ENCODE data around the gene C19orf25. TPM values are rescaled to one million over a fixed set of nuclear protein-coding genes. Genes with fewer than 3 reads are reported as not detected.
A peak's percentile ranks its signal among the peaks of the same experiment; 100 is the strongest.

C19orf25 gene
- total RNA-seq, 1 donor = 30.0 TPM

DNA sequence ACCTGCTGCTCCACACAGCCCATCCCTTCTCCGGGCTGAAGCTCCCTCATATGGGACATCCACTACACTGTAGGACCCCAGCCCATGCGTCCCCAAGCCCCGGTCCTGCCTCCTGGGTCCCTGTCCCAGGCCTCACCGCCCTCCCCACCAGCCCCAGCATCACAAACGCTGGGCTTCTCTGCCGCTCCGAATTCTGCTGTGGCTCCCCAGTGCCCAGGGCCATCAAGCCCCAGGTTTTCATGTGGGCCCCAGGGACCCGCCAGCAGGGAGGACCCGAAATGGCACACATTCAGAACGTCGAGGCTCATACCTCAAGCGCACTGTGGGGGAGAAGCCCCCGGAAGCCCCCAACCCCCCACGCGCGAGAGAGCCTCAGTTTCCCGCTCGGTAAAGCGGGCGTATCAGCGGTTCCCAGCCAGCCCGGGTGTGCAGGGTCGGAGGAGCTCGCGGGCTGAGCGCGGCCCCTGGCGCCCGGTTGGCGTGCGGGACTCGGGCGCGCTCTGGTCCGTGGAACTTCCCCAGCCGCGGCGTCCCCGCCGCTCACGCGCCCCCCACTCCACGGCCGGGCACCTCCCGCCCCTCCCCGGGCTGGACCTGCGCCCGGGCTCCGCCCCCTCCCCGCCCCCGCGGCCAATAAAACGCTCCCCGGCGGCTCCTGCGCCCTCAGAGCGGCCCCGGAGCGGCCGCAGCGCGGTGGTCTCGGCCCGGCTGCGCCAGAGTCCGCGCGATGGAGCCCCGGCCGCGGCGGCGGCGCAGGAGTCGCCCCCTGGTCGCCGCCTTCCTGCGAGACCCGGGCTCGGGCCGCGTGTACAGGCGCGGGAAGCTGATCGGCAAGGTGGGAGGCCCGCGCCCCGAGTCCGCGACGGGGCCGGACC, 44.6 kb upstream of the C19orf25 start, which contains the start of gene PLK5:
Gene PLK5, plus strand, starts transcription at position 666 of the 875 bp plus-strand sequence. CDS start 2,920 bp downstream, outside the sequence.
- TF ChIP-seq, protein P1, sequence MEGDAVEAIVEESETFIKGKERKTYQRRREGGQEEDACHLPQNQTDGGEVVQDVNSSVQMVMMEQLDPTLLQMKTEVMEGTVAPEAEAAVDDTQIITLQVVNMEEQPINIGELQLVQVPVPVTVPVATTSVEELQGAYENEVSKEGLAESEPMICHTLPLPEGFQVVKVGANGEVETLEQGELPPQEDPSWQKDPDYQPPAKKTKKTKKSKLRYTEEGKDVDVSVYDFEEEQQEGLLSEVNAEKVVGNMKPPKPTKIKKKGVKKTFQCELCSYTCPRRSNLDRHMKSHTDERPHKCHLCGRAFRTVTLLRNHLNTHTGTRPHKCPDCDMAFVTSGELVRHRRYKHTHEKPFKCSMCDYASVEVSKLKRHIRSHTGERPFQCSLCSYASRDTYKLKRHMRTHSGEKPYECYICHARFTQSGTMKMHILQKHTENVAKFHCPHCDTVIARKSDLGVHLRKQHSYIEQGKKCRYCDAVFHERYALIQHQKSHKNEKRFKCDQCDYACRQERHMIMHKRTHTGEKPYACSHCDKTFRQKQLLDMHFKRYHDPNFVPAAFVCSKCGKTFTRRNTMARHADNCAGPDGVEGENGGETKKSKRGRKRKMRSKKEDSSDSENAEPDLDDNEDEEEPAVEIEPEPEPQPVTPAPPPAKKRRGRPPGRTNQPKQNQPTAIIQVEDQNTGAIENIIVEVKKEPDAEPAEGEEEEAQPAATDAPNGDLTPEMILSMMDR (IDR thresholded peaks at IDR 0.05; ENCODE audit: extremely low read depth, low read depth, low read length) = no peak
- H3K4me2 ChIP-seq (ENCODE audit: insufficient read depth, low read length) = no peak within 1 kb of the TSS
- no peaks in the 10 kb centered on the region for H3K9me3 ChIP-seq (ENCODE audit: low read depth, low read length)
- H2AFZ ChIP-seq (ENCODE audit: low read length) = no peak within 1 kb of the TSS
- peaks cover 31% of the 10 kb centered on the region for H3K27me3 ChIP-seq (ENCODE audit: insufficient read depth, low read length)
- H3K4me1 ChIP-seq (ENCODE audit: insufficient read depth, low read length) = no peaks in the 10 kb centered on the region
- H3K27ac ChIP-seq (ENCODE audit: low read depth, low read length) = no peak within 1 kb of the TSS
- H3K4me3 ChIP-seq (ENCODE audit: insufficient read depth, low read length) = no peak within 1 kb of the TSS
- H3K79me2 ChIP-seq (ENCODE audit: insufficient read depth, low read length) = no peaks in the 10 kb centered on the region
- H3K36me3 ChIP-seq (ENCODE audit: insufficient read depth, low read length) = no peaks in the 10 kb centered on the region
- peak; percentile 82 for DNase-seq (ENCODE audit: insufficient read length, low spot score, missing footprints)
- no peaks in the 10 kb centered on the region for H4K20me1 ChIP-seq (ENCODE audit: insufficient read depth, low read length)

- no peaks in the 10 kb centered on the region for H3K9me3 ChIP-seq (ENCODE audit: low read depth, low read length)
- peak; percentile 64 for DNase-seq (ENCODE audit: insufficient read length, low spot score, missing footprints)
- no peak overlapping the region for H3K27ac ChIP-seq (ENCODE audit: low read depth, low read length)
- peaks cover 31% of the 10 kb centered on the region for H3K27me3 ChIP-seq (ENCODE audit: insufficient read depth, low read length)
- H3K4me1 ChIP-seq (ENCODE audit: insufficient read depth, low read length) = no peaks in the 10 kb centered on the region
- H3K36me3 ChIP-seq (ENCODE audit: insufficient read depth, low read length) = no peaks in the 10 kb centered on the region
- TF ChIP-seq, protein P1 (IDR thresholded peaks at IDR 0.05; ENCODE audit: extremely low read depth, low read depth, low read length) = no peak
- no peak overlapping the region for H2AFZ ChIP-seq (ENCODE audit: low read length)
- no peaks in the 10 kb centered on the region for H4K20me1 ChIP-seq (ENCODE audit: insufficient read depth, low read length)
- H3K4me3 ChIP-seq (ENCODE audit: insufficient read depth, low read length) = no peak overlapping the region
- H3K4me2 ChIP-seq (ENCODE audit: insufficient read depth, low read length) = no peak overlapping the region
- H3K79me2 ChIP-seq (ENCODE audit: insufficient read depth, low read length) = no peaks in the 10 kb centered on the region
These were observed 43.8 kb upstream of the C19orf25 start for GRCh38 chr19:1522838-1523237.

DNA sequence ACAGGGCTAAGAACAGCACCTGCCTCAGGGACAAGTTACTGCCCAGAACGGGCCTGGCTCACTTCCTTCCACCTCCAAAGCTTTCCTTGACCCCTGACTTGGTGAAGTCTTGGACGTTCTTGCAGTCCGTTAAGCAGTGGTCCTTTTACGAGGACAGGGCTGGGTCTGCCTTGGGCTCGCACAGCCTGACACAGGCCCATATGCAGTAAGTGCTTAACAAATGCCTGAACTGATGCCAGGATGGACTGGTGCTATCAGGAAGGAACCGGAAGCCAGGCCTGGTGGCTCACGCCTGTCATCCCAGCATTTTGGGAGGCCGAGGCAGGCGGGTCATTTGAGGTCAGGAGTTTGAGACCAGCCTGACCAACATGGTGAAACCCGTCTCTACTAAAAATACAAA, 43.0 kb upstream of the C19orf25 start:
- H4K20me1 ChIP-seq (ENCODE audit: insufficient read depth, low read length) = no peaks in the 10 kb centered on the region
- H3K4me3 ChIP-seq (ENCODE audit: insufficient read depth, low read length) = no peak overlapping the region
- no peaks in the 10 kb centered on the region for H3K9me3 ChIP-seq (ENCODE audit: low read depth, low read length)
- H3K27ac ChIP-seq (ENCODE audit: low read depth, low read length) = no peak overlapping the region
- H3K27me3 ChIP-seq (ENCODE audit: insufficient read depth, low read length) = peaks cover 31% of the 10 kb centered on the region
- no peaks in the 10 kb centered on the region for H3K79me2 ChIP-seq (ENCODE audit: insufficient read depth, low read length)
- no peak overlapping the region for H3K4me2 ChIP-seq (ENCODE audit: insufficient read depth, low read length)
- peak; percentile 87 for DNase-seq (ENCODE audit: insufficient read length, low spot score, missing footprints)
- TF ChIP-seq, protein P1 (IDR thresholded peaks at IDR 0.05; ENCODE audit: extremely low read depth, low read depth, low read length) = no peak
- H2AFZ ChIP-seq (ENCODE audit: low read length) = no peak overlapping the region
- H3K4me1 ChIP-seq (ENCODE audit: insufficient read depth, low read length) = no peaks in the 10 kb centered on the region
- H3K36me3 ChIP-seq (ENCODE audit: insufficient read depth, low read length) = no peaks in the 10 kb centered on the region

GRCh38 chr19:1521636-1522035, 42.6 kb upstream of the C19orf25 start:
- H3K9me3 ChIP-seq (ENCODE audit: low read depth, low read length) = no peaks in the 10 kb centered on the region
- H3K4me3 ChIP-seq (ENCODE audit: insufficient read depth, low read length) = no peak overlapping the region
- peaks cover 31% of the 10 kb centered on the region for H3K27me3 ChIP-seq (ENCODE audit: insufficient read depth, low read length)
- no peaks in the 10 kb centered on the region for H3K79me2 ChIP-seq (ENCODE audit: insufficient read depth, low read length)
- H2AFZ ChIP-seq (ENCODE audit: low read length) = no peak overlapping the region
- TF ChIP-seq, protein P1 (IDR thresholded peaks at IDR 0.05; ENCODE audit: extremely low read depth, low read depth, low read length) = no peak
- no peaks in the 10 kb centered on the region for H3K36me3 ChIP-seq (ENCODE audit: insufficient read depth, low read length)
- H3K27ac ChIP-seq (ENCODE audit: low read depth, low read length) = no peak overlapping the region
- peak; percentile 72 for DNase-seq (ENCODE audit: insufficient read length, low spot score, missing footprints)
- no peak overlapping the region for H3K4me2 ChIP-seq (ENCODE audit: insufficient read depth, low read length)
- H4K20me1 ChIP-seq (ENCODE audit: insufficient read depth, low read length) = no peaks in the 10 kb centered on the region
- no peaks in the 10 kb centered on the region for H3K4me1 ChIP-seq (ENCODE audit: insufficient read depth, low read length)
